Hepatocyte (in vitro differentiated cells): ENCODE data around the gene SLC44A3. TPM values are rescaled to one million over a fixed set of nuclear protein-coding genes. Genes with fewer than 3 reads are reported as not detected.

Experiments used
- DNase-seq: peaks from one replicate; pipeline ENCODE4 v3.0.0-alpha.2; 2016; ENCODE audit warnings: low spot score
- H2AFZ ChIP-seq: fragments of 200-600 bp; sonication (generic); 2 replicates; pipeline ENCODE4 v1.6.0; 2016; ENCODE audit warnings: antibody characterized with exemption, mild to moderate bottlenecking
- H3K27ac ChIP-seq: fragments of 200-600 bp; sonication (generic); 2 replicates; pipeline ENCODE4 v1.5.1; 2016; ENCODE audit warnings: mild to moderate bottlenecking
- H3K27me3 ChIP-seq: fragments of 200-600 bp; sonication (generic); 2 replicates; pipeline ENCODE4 v1.6.1; 2016
- H3K36me3 ChIP-seq: fragments of 200-600 bp; sonication (generic); replicated peaks from 2 replicates; pipeline ENCODE4 v1.5.1; 2016; ENCODE audit warnings: low read depth; ENCODE audit not compliant: insufficient read depth
- H3K4me1 ChIP-seq: fragments of 200-600 bp; sonication (generic); 2 replicates; pipeline ENCODE4 v1.5.1; 2016; ENCODE audit warnings: mild to moderate bottlenecking, moderate library complexity; ENCODE audit not compliant: insufficient read depth
- H3K4me2 ChIP-seq: fragments of 200-600 bp; sonication (generic); 2 replicates; pipeline ENCODE4 v1.6.0; 2016
- H3K4me3 ChIP-seq: fragments of 200-600 bp; sonication (generic); 2 replicates; pipeline ENCODE4 v1.5.1; 2016; ENCODE audit warnings: mild to moderate bottlenecking
- H3K79me2 ChIP-seq: fragments of 200-600 bp; sonication (generic); 2 replicates; pipeline ENCODE4 v1.6.0; 2017; ENCODE audit warnings: mild to moderate bottlenecking
- H3K9me2 ChIP-seq: fragments of 200-600 bp; sonication (generic); replicated peaks from 2 replicates; pipeline ENCODE4 v1.6.0; 2017; ENCODE audit warnings: mild to moderate bottlenecking; ENCODE audit not compliant: insufficient read depth
- H3K9me3 ChIP-seq: fragments of 200-600 bp; sonication (generic); 2 replicates; pipeline ENCODE4 v1.5.1; 2016; ENCODE audit warnings: low read depth, mild to moderate bottlenecking
- H4K20me1 ChIP-seq: fragments of 200-600 bp; sonication (generic); 2 replicates; pipeline ENCODE4 v1.6.0; 2016; ENCODE audit warnings: mild to moderate bottlenecking; ENCODE audit not compliant: insufficient read depth, poor library complexity, severe bottlenecking
- CTCF ChIP-seq: fragments of 200-600 bp; sonication (generic); IDR thresholded peaks from 2 replicates; pipeline ENCODE4 v1.5.1; 2016; ENCODE audit warnings: antibody characterized with exemption, mild to moderate bottlenecking; ENCODE audit not compliant: poor library complexity
- EZH2 ChIP-seq: fragments of 200-600 bp; sonication (generic); IDR thresholded peaks from 2 replicates; pipeline ENCODE4 v1.6.1; 2016; ENCODE audit warnings: antibody characterized with exemption, mild to moderate bottlenecking, borderline replicate concordance
- EZH2phosphoT487 ChIP-seq: fragments of 200-600 bp; sonication (generic); IDR thresholded peaks from one replicate; pipeline ENCODE4 v1.6.1; 2018; ENCODE audit warnings: antibody characterized with exemption, mild to moderate bottlenecking, low read depth, moderate library complexity; ENCODE audit not compliant: unreplicated experiment, severe bottlenecking
- WGBS: methylation state at CpG from one replicate; pipeline ENCODE4 v1.1.6; 2016; ENCODE audit warnings: low lambda C conversion rate; ENCODE audit errors: missing lambda C conversion rate; 5-methylcytosine and 5-hydroxymethylcytosine counted together
- polyA plus RNA-seq: library from polyadenylated mRNA; unstranded; fragments of >200 nt; fragmentation: Nextera tagmentation; extraction: Ambion mirVana; gene quantifications from 2 replicates; pipeline ENCODE4 v1.2.1, GENCODE V29; 2016
- total RNA-seq: library from RNA; depleted of rRNA; stranded (reverse); fragments of >200 nt; gene quantifications from 2 replicates; pipeline ENCODE4 v1.2.3, GENCODE V29; 2014

Gene SLC44A3
- total and polyA plus RNA-seq, 2 experiments from 2014 or later = 51.5 to 55.3 TPM

GRCh38 chr1:94926915-94927404, 106.8 kb downstream of the SLC44A3 start, which contains the start of gene CNN3:
TSS of gene CNN3 (minus strand) at chr1:94927110. CDS start at chr1:94926894, 216 bp downstream.
- TF ChIP-seq EZH2phosphoT487 = no peak
- no peak for TF ChIP-seq EZH2
- TF ChIP-seq CTCF = no peak
- peak within 1 kb of the TSS; percentile 100 for H3K27ac ChIP-seq
- peak within 1 kb of the TSS; percentile 71 for H3K4me3 ChIP-seq
- H3K9me3 ChIP-seq = no peaks in the 10 kb centered on the region
- no peaks in the 10 kb centered on the region for H3K27me3 ChIP-seq
- H2AFZ ChIP-seq = peak within 1 kb of the TSS; percentile 57
- H3K4me1 ChIP-seq = peaks cover 33% of the 10 kb centered on the region
- peaks cover 35% of the 10 kb centered on the region for H4K20me1 ChIP-seq
- H3K4me2 ChIP-seq = peak within 1 kb of the TSS; percentile 87
- peak; percentile 97 for DNase-seq
- under 1% methylated on average over 21 of the region's 57 CpGs for WGBS
- H3K36me3 ChIP-seq = no peaks in the 10 kb centered on the region
- H3K9me2 ChIP-seq = no peaks in the 10 kb centered on the region
- peaks cover 85% of the 10 kb centered on the region for H3K79me2 ChIP-seq

GRCh38 chr1:94927405-94928175, 107.4 kb downstream of the SLC44A3 start:
- Histone ChIP-seq H3K4me3 (peak overlapping the region; percentile 37), H3K4me1 (peaks cover 29% of the 10 kb centered on the region), H3K9me3 (no peaks in the 10 kb centered on the region), H3K9me2 (no peaks in the 10 kb centered on the region), H3K27me3 (no peaks in the 10 kb centered on the region), H4K20me1 (peaks cover 28% of the 10 kb centered on the region), H3K27ac (peak overlapping the region; percentile 95), H3K36me3 (no peaks in the 10 kb centered on the region), H3K4me2 (peak overlapping the region; percentile 87), H3K79me2 (peaks cover 79% of the 10 kb centered on the region), H2AFZ (peak overlapping the region; percentile 52)
- 12% methylated on average over 37 of the region's 40 CpGs for WGBS
- DNase-seq = no peak
- TF ChIP-seq EZH2 = no peak
- TF ChIP-seq EZH2phosphoT487 = no peak
- TF ChIP-seq CTCF = no peak

- Histone ChIP-seq H3K79me2 (peaks cover 71% of the 10 kb centered on the region), H3K4me3 (peak overlapping the region; percentile 3)
Measured at GRCh38 chr1:94928293-94928939, 108.3 kb downstream of the SLC44A3 start.

More at GRCh38 chr1:94928293-94928939, 108.3 kb downstream of the SLC44A3 start:
- no peaks in the 10 kb centered on the region for H3K9me2 ChIP-seq
- H3K36me3 ChIP-seq = no peaks in the 10 kb centered on the region
- no peaks in the 10 kb centered on the region for H3K27me3 ChIP-seq
- no peaks in the 10 kb centered on the region for H3K9me3 ChIP-seq
- H3K4me2 ChIP-seq = peak overlapping the region; percentile 87
- peaks cover 22% of the 10 kb centered on the region for H3K4me1 ChIP-seq
- 83% methylated on average over 7 of the region's 7 CpGs for WGBS
- H2AFZ ChIP-seq = peak overlapping the region; percentile 52
- peaks cover 20% of the 10 kb centered on the region for H4K20me1 ChIP-seq
- H3K27ac ChIP-seq = peak overlapping the region; percentile 95
- DNase-seq = no peak
- TF ChIP-seq CTCF (no peak), EZH2 (no peak), EZH2phosphoT487 (no peak)
